ENCODE measurements around the gene FILIP1.
"Not testable (repeated sequence)": the region's sequence is repeated elsewhere in the genome, so short reads cannot be mapped to it uniquely, and the experiment has no call there.

The FILIP1 gene

GRCh38 chr6:75444899-75445298 lies 48.7 kb downstream of the FILIP1 start:
- no peaks in the 10 kb centered on the region for H3F3A ChIP-seq (ENCODE audit: insufficient read depth)
- no peak overlapping the region for H3K27ac ChIP-seq (ENCODE audit: low read depth, low read length)
- no peaks in the 10 kb centered on the region for H4K20me1 ChIP-seq (ENCODE audit: low read depth, low read length)
- H3K36me3 ChIP-seq (ENCODE audit: low read length), result no peaks in the 10 kb centered on the region
- no peaks in the 10 kb centered on the region for H3K9me3 ChIP-seq (ENCODE audit: insufficient read depth, low read length)
- no peak overlapping the region for H2AFZ ChIP-seq (ENCODE audit: low read depth, low read length, severe bottlenecking)
- no peaks in the 10 kb centered on the region for H3K79me2 ChIP-seq (ENCODE audit: insufficient read depth, low read length)
- no peaks in the 10 kb centered on the region for H3K27me3 ChIP-seq (ENCODE audit: low read length)
- no peaks in the 10 kb centered on the region for H3K9me2 ChIP-seq (replicated peaks; ENCODE audit: insufficient read depth, low read length)
- TF ChIP-seq EZH2phosphoT487 (conservative IDR thresholded peaks at IDR 0.05; ENCODE audit: low read length), result no peak
- TF ChIP-seq CTCF (IDR thresholded peaks at IDR 0.05; ENCODE audit: insufficient read depth, low read length, poor library complexity, severe bottlenecking), result no peak
- no peak overlapping the region for H3K4me3 ChIP-seq (ENCODE audit: insufficient read depth, low read length, poor library complexity, severe bottlenecking)
- H3K9ac ChIP-seq (ENCODE audit: low read length), result no peak overlapping the region
- no peak overlapping the region for H3K4me2 ChIP-seq (ENCODE audit: low read depth, low read length, poor library complexity, severe bottlenecking)

GRCh38 chr6:75441883-75442282 lies 51.7 kb downstream of the FILIP1 start:
- not testable (repeated sequence) for H3K4me3 ChIP-seq (ENCODE audit: insufficient read depth, low read length, poor library complexity, severe bottlenecking); H3K4me2 ChIP-seq (ENCODE audit: low read depth, low read length, poor library complexity, severe bottlenecking); H3K9me3 ChIP-seq (ENCODE audit: insufficient read depth, low read length); H3K36me3 ChIP-seq (ENCODE audit: low read length); H2AFZ ChIP-seq (ENCODE audit: low read depth, low read length, severe bottlenecking); H3F3A ChIP-seq (ENCODE audit: insufficient read depth); H3K27ac ChIP-seq (ENCODE audit: low read depth, low read length); H3K79me2 ChIP-seq (ENCODE audit: insufficient read depth, low read length); H3K9ac ChIP-seq (ENCODE audit: low read length); H4K20me1 ChIP-seq (ENCODE audit: low read depth, low read length); H3K27me3 ChIP-seq (ENCODE audit: low read length); H3K9me2 ChIP-seq (replicated peaks; ENCODE audit: insufficient read depth, low read length)

- H3K27ac ChIP-seq (ENCODE audit: low read depth, low read length); H3K9ac ChIP-seq (ENCODE audit: low read length); H3K79me2 ChIP-seq (ENCODE audit: insufficient read depth, low read length); H2AFZ ChIP-seq (ENCODE audit: low read depth, low read length, severe bottlenecking); H3K9me3 ChIP-seq (ENCODE audit: insufficient read depth, low read length); H3K27me3 ChIP-seq (ENCODE audit: low read length); H3K4me2 ChIP-seq (ENCODE audit: low read depth, low read length, poor library complexity, severe bottlenecking); H3F3A ChIP-seq (ENCODE audit: insufficient read depth); H4K20me1 ChIP-seq (ENCODE audit: low read depth, low read length); H3K9me2 ChIP-seq (replicated peaks; ENCODE audit: insufficient read depth, low read length); H3K36me3 ChIP-seq (ENCODE audit: low read length); H3K4me3 ChIP-seq (ENCODE audit: insufficient read depth, low read length, poor library complexity, severe bottlenecking): not testable (repeated sequence)
These were observed 52.1 kb downstream of the FILIP1 start for GRCh38 chr6:75441479-75441878.

- Histone ChIP-seq H4K20me1 (ENCODE audit: low read depth, low read length) (no peaks in the 10 kb centered on the region), H3K9me3 (ENCODE audit: insufficient read depth, low read length) (no peaks in the 10 kb centered on the region), H3K27me3 (ENCODE audit: low read length) (no peaks in the 10 kb centered on the region), H3F3A (ENCODE audit: insufficient read depth) (no peaks in the 10 kb centered on the region), H3K4me2 (ENCODE audit: low read depth, low read length, poor library complexity, severe bottlenecking) (no peak overlapping the region), H2AFZ (ENCODE audit: low read depth, low read length, severe bottlenecking) (no peak overlapping the region), H3K9me2 (replicated peaks; ENCODE audit: insufficient read depth, low read length) (no peaks in the 10 kb centered on the region), H3K79me2 (ENCODE audit: insufficient read depth, low read length) (no peaks in the 10 kb centered on the region), H3K9ac (ENCODE audit: low read length) (no peak overlapping the region), H3K27ac (ENCODE audit: low read depth, low read length) (no peak overlapping the region), H3K36me3 (ENCODE audit: low read length) (no peaks in the 10 kb centered on the region), H3K4me3 (ENCODE audit: insufficient read depth, low read length, poor library complexity, severe bottlenecking) (no peak overlapping the region)
- TF ChIP-seq CTCF (IDR thresholded peaks at IDR 0.05; ENCODE audit: insufficient read depth, low read length, poor library complexity, severe bottlenecking), result no peak
These were observed 55.0 kb downstream of the FILIP1 start for GRCh38 chr6:75438442-75439116.

Data from SU-DHL-6 (cell line).